Activated CD4-positive, alpha-beta T cell treated with anti-CD3 and anti-CD28 coated beads for 24 hours (primary cell): ENCODE measurements around the gene RGS3.
"Not testable (repeated sequence)": the region's sequence is repeated elsewhere in the genome, so short reads cannot be mapped to it uniquely, and the experiment has no call there.

Source experiments
- DNase-seq, 2 donors: peaks; one replicate each; pipeline ENCODE4 v3.0.0-alpha.2; 2020; ENCODE audit warnings: low read depth in 2 of 2

Gene RGS3

GRCh38 chr9:113488490-113488889 is 25.0 kb downstream of the RGS3 start:
- DNase-seq, result no peak

GRCh38 chr9:113491147-113491546 is 27.6 kb downstream of the RGS3 start:
- DNase-seq, result not testable (repeated sequence)

GRCh38 chr9:113492343-113493202 is 29.0 kb downstream of the RGS3 start:
- DNase-seq, result no peak

- no peak for DNase-seq
Measured at GRCh38 chr9:113493203-113493520, 29.6 kb downstream of the RGS3 start.

GRCh38 chr9:113495526-113495925 is 32.0 kb downstream of the RGS3 start:
- no peak for DNase-seq

GRCh38 chr9:113497051-113497450 is 33.5 kb downstream of the RGS3 start:
- no peak for DNase-seq

- no peak for DNase-seq
Measured at GRCh38 chr9:113499153-113499875, 35.8 kb downstream of the RGS3 start.

- no peak for DNase-seq
Measured at GRCh38 chr9:113499876-113500497, 36.5 kb downstream of the RGS3 start.

- DNase-seq, result no peak
Measured at GRCh38 chr9:113501129-113501686, 37.7 kb downstream of the RGS3 start.

- no peak for DNase-seq
Measured at GRCh38 chr9:113501852-113502251, 38.3 kb downstream of the RGS3 start.

GRCh38 chr9:113502427-113503034 is 39.0 kb downstream of the RGS3 start:
- no peak for DNase-seq

GRCh38 chr9:113503131-113503541 is 39.6 kb downstream of the RGS3 start:
- no peak for DNase-seq

GRCh38 chr9:113503613-113504211 is 40.2 kb downstream of the RGS3 start:
- no peak for DNase-seq

- no peak for DNase-seq
Measured at GRCh38 chr9:113504725-113505590, 41.4 kb downstream of the RGS3 start.

- DNase-seq, result no peak
Measured at GRCh38 chr9:113506090-113506589, 42.6 kb downstream of the RGS3 start.

- no peak for DNase-seq
Measured at GRCh38 chr9:113507256-113507655, 43.7 kb downstream of the RGS3 start.

- DNase-seq, result no peak
Measured at GRCh38 chr9:113508111-113508749, 44.7 kb downstream of the RGS3 start.

GRCh38 chr9:113509463-113509862 is 45.9 kb downstream of the RGS3 start:
- DNase-seq, result no peak

- no peak for DNase-seq
Measured at GRCh38 chr9:113511047-113511521, 47.6 kb downstream of the RGS3 start.
